IMR-90 (cell line): ENCODE measurements around the gene SFTPD. TPM values are rescaled to one million over a fixed set of nuclear protein-coding genes. Genes with fewer than 3 reads are reported as not detected.

Experiments used
- ATAC-seq: fragments of 200-7000 bp; cut with Tn5 transposase; 2 replicates; pipeline ENCODE4 v1.9.1; 2020; ENCODE audit warnings: low read depth, mild to moderate bottlenecking, moderate library complexity
- BruUV-seq: library from RNA; stranded (reverse); fragments of 400-500 nt; replicated peaks from 2 replicates; lab custom pipeline; 2021; lab: Mats Ljungman, UMichigan
- CTCF ChIA-PET: fragments of 300-600 bp; formaldehyde crosslinking; extraction: SDS; loops from one replicate; lab custom pipeline; 2021; ENCODE audit warnings: antibody characterized with exemption; lab: Yijun Ruan, JAX
- POLR2A ChIA-PET: fragments of 300-600 bp; sonication (Branson Sonifier 250); formaldehyde crosslinking; loops from one replicate; lab custom pipeline; 2022; ENCODE audit warnings: antibody characterized with exemption; ENCODE audit not compliant: unreplicated experiment; lab: Charles Lee
- DNase-seq: peaks from one replicate; pipeline ENCODE4 v3.0.0; 2013
- H2AFZ ChIP-seq: replicated peaks from 2 replicates; pipeline ENCODE3; 2013; ENCODE audit warnings: low read length, mild to moderate bottlenecking; ENCODE audit not compliant: poor library complexity
- H2AK5ac ChIP-seq: 2 replicates; pipeline ENCODE4 v1.6.1; 2013; ENCODE audit warnings: low read depth, low read length, inconsistent platforms
- H2AK9ac ChIP-seq: replicated peaks from 2 replicates; pipeline ENCODE3; 2013; ENCODE audit warnings: mild to moderate bottlenecking, low read depth, low read length, moderate library complexity; ENCODE audit not compliant: poor library complexity
- H2BK120ac ChIP-seq: 2 replicates; pipeline ENCODE4 v1.6.1; 2013; ENCODE audit warnings: low read depth, low read length, inconsistent platforms
- H2BK15ac ChIP-seq: 3 replicates; pipeline ENCODE4 v1.6.1; 2013; ENCODE audit warnings: low read depth, low read length, inconsistent platforms
- H2BK20ac ChIP-seq: 2 replicates; pipeline ENCODE4 v1.6.1; 2013; ENCODE audit warnings: low read depth, mild to moderate bottlenecking, inconsistent platforms, low read length, moderate library complexity
- H2BK5ac ChIP-seq: 2 replicates; pipeline ENCODE4 v1.6.1; 2013; ENCODE audit warnings: mild to moderate bottlenecking, low read depth, low read length, inconsistent platforms; ENCODE audit not compliant: poor library complexity, severe bottlenecking
- H3K14ac ChIP-seq: replicated peaks from 2 replicates; pipeline ENCODE4 v1.6.1; 2013; ENCODE audit warnings: low read depth, low read length, inconsistent platforms
- H3K18ac ChIP-seq: 2 replicates; pipeline ENCODE4 v1.6.1; 2013; ENCODE audit warnings: low read depth, low read length, control low read depth
- H3K23ac ChIP-seq: 2 replicates; pipeline ENCODE4 v1.6.1; 2013; ENCODE audit warnings: low read depth, low read length, inconsistent platforms
- H3K27ac ChIP-seq: 2 replicates; pipeline ENCODE4 v1.5.1; 2013; ENCODE audit warnings: mild to moderate bottlenecking, control low read depth, low read length; ENCODE audit not compliant: insufficient read depth
- H3K27me3 ChIP-seq: 2 replicates; pipeline ENCODE4 v1.6.1; 2013; ENCODE audit warnings: low read length; ENCODE audit not compliant: control insufficient read depth, insufficient read depth
- H3K36me3 ChIP-seq: 2 replicates; pipeline ENCODE4 v1.6.1; 2013; ENCODE audit warnings: low read length, mixed read lengths; ENCODE audit not compliant: control insufficient read depth, insufficient read depth
- H3K4ac ChIP-seq: 2 replicates; pipeline ENCODE4 v1.6.1; 2013; ENCODE audit warnings: low read depth, low read length, inconsistent platforms
- H3K4me1 ChIP-seq: 2 replicates; pipeline ENCODE4 v1.6.1; 2013; ENCODE audit warnings: low read length, mixed read lengths; ENCODE audit not compliant: control insufficient read depth, insufficient read depth
- H3K4me2 ChIP-seq: 2 replicates; pipeline ENCODE4 v1.6.1; 2013; ENCODE audit warnings: low read depth, mild to moderate bottlenecking, control low read depth, low read length, moderate library complexity
- H3K4me3 ChIP-seq: 2 replicates; pipeline ENCODE4 v1.5.1; 2013; ENCODE audit warnings: low read depth, mild to moderate bottlenecking, control low read depth, low read length, moderate library complexity; ENCODE audit not compliant: insufficient read depth
- H3K56ac ChIP-seq: 2 replicates; pipeline ENCODE4 v1.6.1; 2013; ENCODE audit warnings: low read length, inconsistent platforms; ENCODE audit not compliant: insufficient read depth; ENCODE audit errors: extremely low read depth
- H3K79me1 ChIP-seq, 2 experiments: 2 replicates each; pipeline ENCODE4 v1.6.1; 2013; ENCODE audit warnings: low read length in 2 of 2, inconsistent platforms in 1 of 2, low read depth in 1 of 2
- H3K9ac ChIP-seq: 2 replicates; pipeline ENCODE4 v1.6.1; 2013; ENCODE audit warnings: low read depth, low read length, control low read depth
- H3K9me1 ChIP-seq: 2 replicates; pipeline ENCODE4 v1.6.1; 2013; ENCODE audit warnings: low read length, inconsistent platforms; ENCODE audit not compliant: insufficient read depth
- H3K9me3 ChIP-seq: 2 replicates; pipeline ENCODE4 v1.6.1; 2013; ENCODE audit warnings: low read length; ENCODE audit not compliant: control insufficient read depth, insufficient read depth
- H4K20me1 ChIP-seq: 2 replicates; pipeline ENCODE4 v1.6.1; 2013; ENCODE audit warnings: low read length, inconsistent platforms; ENCODE audit not compliant: insufficient read depth
- H4K5ac ChIP-seq: 2 replicates; pipeline ENCODE4 v1.6.1; 2013; ENCODE audit warnings: mild to moderate bottlenecking, low read depth, low read length, control low read depth
- H4K8ac ChIP-seq, 2 experiments: 2 replicates each; pipeline ENCODE4 v1.6.1; 2013; ENCODE audit warnings: low read depth in 2 of 2, low read length in 2 of 2, control low read depth in 1 of 2, inconsistent platforms in 1 of 2
- H4K91ac ChIP-seq: 2 replicates; pipeline ENCODE4 v1.6.1; 2013; ENCODE audit warnings: low read depth, low read length, inconsistent platforms; ENCODE audit not compliant: insufficient read depth
- BHLHE40 ChIP-seq: fragments of 150-350 bp; IDR thresholded peaks from 2 replicates; pipeline ENCODE4 v1.6.1; 2016; ENCODE audit warnings: mild to moderate bottlenecking, low read depth, low read length
- CEBPB ChIP-seq: IDR thresholded peaks from 2 replicates; pipeline ENCODE4 v1.6.1; 2012; ENCODE audit warnings: low read depth, low read length, improper control_type of control experiment
- CHD1 ChIP-seq: IDR thresholded peaks from 2 replicates; pipeline ENCODE4 v1.6.1; 2012; ENCODE audit warnings: low read depth, low read length, improper control_type of control experiment
- FOS ChIP-seq: fragments of 150-350 bp; IDR thresholded peaks from 2 replicates; pipeline ENCODE4 v1.6.1; 2016; ENCODE audit warnings: low read depth, low read length
- MAZ ChIP-seq: IDR thresholded peaks from 2 replicates; pipeline ENCODE4 v1.6.1; 2012; ENCODE audit warnings: low read depth, mild to moderate bottlenecking, low read length, improper control_type of control experiment, moderate library complexity, borderline replicate concordance
- MXI1 ChIP-seq: IDR thresholded peaks from 2 replicates; pipeline ENCODE4 v1.6.1; 2012; ENCODE audit warnings: low read depth, mild to moderate bottlenecking, low read length, moderate library complexity, borderline replicate concordance
- POLR2A ChIP-seq: IDR thresholded peaks from 2 replicates; pipeline ENCODE4 v1.6.1; 2012; ENCODE audit warnings: mild to moderate bottlenecking, low read depth, low read length
- RAD21 ChIP-seq: IDR thresholded peaks from 2 replicates; pipeline ENCODE4 v1.6.1; 2012; ENCODE audit warnings: low read length, improper control_type of control experiment
- RFX5 ChIP-seq: IDR thresholded peaks from 2 replicates; pipeline ENCODE4 v1.8.0; 2012; ENCODE audit warnings: low read depth, mild to moderate bottlenecking, low read length, moderate library complexity
- WGBS, 2 experiments: methylation state at CpG; one replicate each; pipeline versions ENCODE4 v1.1.5 to v1.1.7; 2013; ENCODE audit warnings: missing lambda C conversion rate in 2 of 2; ENCODE audit not compliant: insufficient read length in 1 of 2; ENCODE audit errors: extremely low coverage in 2 of 2; 5-methylcytosine and 5-hydroxymethylcytosine counted together
- dilution Hi-C: fragments of 300-500 bp; cut with HindIII; formaldehyde crosslinking; loops from one replicate; pipeline ENCODE4 v1.14.3; 2018; ENCODE audit warnings: low sequenced_read_pairs; ENCODE audit not compliant: unreplicated experiment
- in situ Hi-C: fragments of 300-500 bp; cut with MboI; formaldehyde crosslinking; loops from 3 replicates; pipeline ENCODE4 v1.14.3; 2019; ENCODE audit warnings: low sequenced_read_pairs, inconsistent platforms, mixed read lengths
- intact Hi-C: fragments of 100-400 bp; cut with micrococcal nuclease; formaldehyde crosslinking; loops from 2 replicates; pipeline ENCODE4 v1.10.0; 2022
- polyA plus RNA-seq, 3 experiments: library from polyadenylated mRNA; depleted of rRNA; stranded (reverse); fragments of >200 nt; gene quantifications; 2 replicates each; pipeline ENCODE4 v1.2.3, GENCODE V29; 2012; ENCODE audit warnings: low replicate concordance in 1 of 3
- total RNA-seq: library from RNA; depleted of rRNA; stranded (reverse); fragments of >200 nt; gene quantifications from 2 replicates; pipeline ENCODE4 v1.2.3, GENCODE V29; 2012
- TF ChIP-seq, protein P1 (sequence below): fragments of 150-350 bp; IDR thresholded peaks from 2 replicates; pipeline ENCODE4 v1.6.1; 2017; ENCODE audit warnings: mild to moderate bottlenecking, antibody characterized with exemption, low read length, low read depth
- TF ChIP-seq, protein P2 (sequence below): conservative IDR thresholded peaks from 2 replicates; pipeline ENCODE4 v1.5.1; 2012; ENCODE audit warnings: mild to moderate bottlenecking, low read depth, low read length, improper control_type of control experiment
- TF ChIP-seq, protein P3 (sequence below): fragments of 150-350 bp; IDR thresholded peaks from 2 replicates; pipeline ENCODE4 v1.6.1; 2016; ENCODE audit warnings: low read depth, mild to moderate bottlenecking, low read length, moderate library complexity, borderline replicate concordance

Gene SFTPD
- total and polyA plus RNA-seq, 2 of the 4 experiments (the other 2 are of a cell fraction), result not detected

DNA sequence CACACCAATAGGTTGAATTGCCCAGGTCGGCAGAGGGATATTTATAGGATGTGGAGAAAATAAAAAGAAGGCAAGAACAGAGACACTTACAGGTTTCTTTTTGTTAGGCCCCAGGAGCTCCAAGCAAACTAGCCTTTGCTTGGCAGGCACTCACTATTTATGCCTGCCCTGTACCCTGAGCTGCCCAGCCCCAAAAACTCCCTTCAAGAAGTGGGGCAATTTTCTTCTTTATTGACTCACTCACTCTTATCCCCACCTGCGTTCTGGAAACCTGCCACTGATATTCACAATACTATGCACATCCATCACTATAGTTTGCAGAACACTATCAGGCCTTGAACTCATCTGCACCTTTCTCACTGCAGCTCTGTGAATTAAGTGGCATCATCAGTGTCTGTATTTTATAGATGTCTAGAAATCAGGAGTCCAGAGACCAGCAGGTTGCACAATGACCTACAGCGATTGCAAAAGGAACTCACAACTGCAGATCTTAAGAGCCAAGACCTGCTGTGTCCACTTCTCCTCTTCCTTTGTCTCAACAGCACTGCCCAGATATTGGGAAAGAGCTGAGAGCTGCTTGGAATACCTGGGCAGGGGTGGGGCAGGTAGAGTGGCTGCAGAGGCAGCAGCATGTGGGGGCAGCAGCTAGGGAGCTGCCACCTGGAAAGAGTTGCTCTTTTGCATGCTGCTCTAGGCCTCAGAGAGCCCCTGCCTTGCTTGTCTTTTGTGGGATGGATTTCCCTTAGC is at the start of gene SFTPD (continued):
- TF ChIP-seq MAZ (no peak), RAD21 (no peak), POLR2A (no peak)

DNA sequence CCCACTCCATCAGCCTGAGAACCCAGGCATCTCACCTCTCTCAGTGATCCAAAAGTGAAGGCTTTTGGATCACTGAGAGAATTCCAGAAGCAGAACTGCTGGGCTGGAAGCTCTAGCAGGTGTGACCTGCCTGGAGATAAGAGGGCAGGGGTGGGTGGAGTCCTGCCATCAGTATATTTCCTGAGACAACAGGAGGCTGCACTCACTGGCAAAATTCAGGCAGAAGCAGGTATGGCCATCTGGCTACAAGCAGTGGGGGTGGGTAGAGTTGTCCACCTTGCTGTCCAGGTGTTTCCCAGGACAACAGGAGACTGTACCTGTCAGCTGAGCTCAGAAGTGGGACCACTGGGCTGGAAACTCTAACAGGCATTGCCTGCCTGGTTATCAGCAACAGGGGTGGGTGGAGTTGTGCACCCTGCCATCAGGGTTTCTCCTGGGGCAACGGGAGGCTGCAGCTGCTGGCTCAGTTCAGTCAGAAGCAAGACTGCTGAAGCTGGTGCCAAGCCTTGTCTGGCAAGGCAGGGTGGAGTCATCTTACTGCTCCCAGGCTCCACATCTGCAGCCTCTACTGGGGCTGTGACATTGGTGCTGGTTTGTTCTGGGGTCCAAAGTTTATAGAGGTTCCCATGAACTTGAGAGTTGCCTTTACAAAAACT is 47.2 kb upstream of the SFTPD start:
- no peak overlapping the region for H2BK20ac ChIP-seq
- no peak overlapping the region for H3K18ac ChIP-seq
- H2AK9ac ChIP-seq, result no peak overlapping the region
- no peak overlapping the region for H2BK120ac ChIP-seq
- no peak overlapping the region for H3K4ac ChIP-seq
- ATAC-seq (no peak), DNase-seq (no peak)
- CTCF ChIA-PET, result no interaction called here
- H3K79me1 ChIP-seq, result no peaks in the 10 kb centered on the region
- POLR2A ChIA-PET, result no interaction called here
- H3K9me3 ChIP-seq, result no peaks in the 10 kb centered on the region
- H2BK15ac ChIP-seq, result no peak overlapping the region
- dilution Hi-C loops (no loop called here), intact Hi-C loops (no loop called here), in situ Hi-C loops (no loop called here)
- H3K27me3 ChIP-seq, result peaks cover 3% of the 10 kb centered on the region
- H4K20me1 ChIP-seq, result no peaks in the 10 kb centered on the region
- H4K91ac ChIP-seq, result no peak overlapping the region
- no peak overlapping the region for H3K4me2 ChIP-seq
- no peak overlapping the region for H3K27ac ChIP-seq
- no peak overlapping the region for H3K23ac ChIP-seq
- no TSS peak for BruUV-seq
- H4K5ac ChIP-seq, result no peak overlapping the region
- no peaks in the 10 kb centered on the region for H3K9me1 ChIP-seq
- no peaks in the 10 kb centered on the region for H3K36me3 ChIP-seq
- H3K56ac ChIP-seq, result no peak overlapping the region
- H2BK5ac ChIP-seq, result no peak overlapping the region
- no peak overlapping the region for H3K14ac ChIP-seq
- H2AFZ ChIP-seq, result no peak overlapping the region
- WGBS, 2 experiments, result no CpG with 5 or more reads among the region's 1 CpG
- no peak overlapping the region for H2AK5ac ChIP-seq
- no peak overlapping the region for H3K4me3 ChIP-seq
- H4K8ac ChIP-seq, result no peak overlapping the region
- H3K9ac ChIP-seq, result no peak overlapping the region
- no peaks in the 10 kb centered on the region for H3K4me1 ChIP-seq
- TF ChIP-seq, protein P1, sequence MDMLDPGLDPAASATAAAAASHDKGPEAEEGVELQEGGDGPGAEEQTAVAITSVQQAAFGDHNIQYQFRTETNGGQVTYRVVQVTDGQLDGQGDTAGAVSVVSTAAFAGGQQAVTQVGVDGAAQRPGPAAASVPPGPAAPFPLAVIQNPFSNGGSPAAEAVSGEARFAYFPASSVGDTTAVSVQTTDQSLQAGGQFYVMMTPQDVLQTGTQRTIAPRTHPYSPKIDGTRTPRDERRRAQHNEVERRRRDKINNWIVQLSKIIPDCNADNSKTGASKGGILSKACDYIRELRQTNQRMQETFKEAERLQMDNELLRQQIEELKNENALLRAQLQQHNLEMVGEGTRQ, result no peak
- no peak for TF ChIP-seq BHLHE40
- no peak for TF ChIP-seq MXI1
- no peak for TF ChIP-seq FOS
- no peak for TF ChIP-seq RFX5
- TF ChIP-seq CEBPB, result no peak
- no peak for TF ChIP-seq CHD1
- TF ChIP-seq, protein P2, sequence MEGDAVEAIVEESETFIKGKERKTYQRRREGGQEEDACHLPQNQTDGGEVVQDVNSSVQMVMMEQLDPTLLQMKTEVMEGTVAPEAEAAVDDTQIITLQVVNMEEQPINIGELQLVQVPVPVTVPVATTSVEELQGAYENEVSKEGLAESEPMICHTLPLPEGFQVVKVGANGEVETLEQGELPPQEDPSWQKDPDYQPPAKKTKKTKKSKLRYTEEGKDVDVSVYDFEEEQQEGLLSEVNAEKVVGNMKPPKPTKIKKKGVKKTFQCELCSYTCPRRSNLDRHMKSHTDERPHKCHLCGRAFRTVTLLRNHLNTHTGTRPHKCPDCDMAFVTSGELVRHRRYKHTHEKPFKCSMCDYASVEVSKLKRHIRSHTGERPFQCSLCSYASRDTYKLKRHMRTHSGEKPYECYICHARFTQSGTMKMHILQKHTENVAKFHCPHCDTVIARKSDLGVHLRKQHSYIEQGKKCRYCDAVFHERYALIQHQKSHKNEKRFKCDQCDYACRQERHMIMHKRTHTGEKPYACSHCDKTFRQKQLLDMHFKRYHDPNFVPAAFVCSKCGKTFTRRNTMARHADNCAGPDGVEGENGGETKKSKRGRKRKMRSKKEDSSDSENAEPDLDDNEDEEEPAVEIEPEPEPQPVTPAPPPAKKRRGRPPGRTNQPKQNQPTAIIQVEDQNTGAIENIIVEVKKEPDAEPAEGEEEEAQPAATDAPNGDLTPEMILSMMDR, result no peak
- TF ChIP-seq, protein P3, sequence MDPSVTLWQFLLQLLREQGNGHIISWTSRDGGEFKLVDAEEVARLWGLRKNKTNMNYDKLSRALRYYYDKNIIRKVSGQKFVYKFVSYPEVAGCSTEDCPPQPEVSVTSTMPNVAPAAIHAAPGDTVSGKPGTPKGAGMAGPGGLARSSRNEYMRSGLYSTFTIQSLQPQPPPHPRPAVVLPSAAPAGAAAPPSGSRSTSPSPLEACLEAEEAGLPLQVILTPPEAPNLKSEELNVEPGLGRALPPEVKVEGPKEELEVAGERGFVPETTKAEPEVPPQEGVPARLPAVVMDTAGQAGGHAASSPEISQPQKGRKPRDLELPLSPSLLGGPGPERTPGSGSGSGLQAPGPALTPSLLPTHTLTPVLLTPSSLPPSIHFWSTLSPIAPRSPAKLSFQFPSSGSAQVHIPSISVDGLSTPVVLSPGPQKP, result no peak
- no peak for TF ChIP-seq RAD21
